Right forelimb (tissue), 1 donor: Measurements from ENCODE around the gene MAGI1.
"Not testable (repeated sequence)": the region's sequence is repeated elsewhere in the genome, so short reads cannot be mapped to it uniquely, and the experiment has no call there.

Source experiments
- DNase-seq: peaks from one replicate; pipeline ENCODE4 v3.0.0-alpha.2; 2018

Gene MAGI1

GRCh38 chr3:65548848-65549625 lies 489.7 kb downstream of the MAGI1 start:
- peak; percentile 63 for DNase-seq

- DNase-seq: no peak
These were observed 493.3 kb downstream of the MAGI1 start for GRCh38 chr3:65545429-65545828.

- DNase-seq: not testable (repeated sequence)
These were observed 495.3 kb downstream of the MAGI1 start for GRCh38 chr3:65543391-65543790.

GRCh38 chr3:65540666-65541065 lies 498.1 kb downstream of the MAGI1 start:
- no peak for DNase-seq

GRCh38 chr3:65539616-65540015 lies 499.1 kb downstream of the MAGI1 start:
- DNase-seq: no peak

- DNase-seq: no peak
These were observed 500.6 kb downstream of the MAGI1 start for GRCh38 chr3:65538101-65538500.

GRCh38 chr3:65537109-65537508 lies 501.6 kb downstream of the MAGI1 start:
- no peak for DNase-seq

- DNase-seq: no peak
These were observed 503.5 kb downstream of the MAGI1 start for GRCh38 chr3:65535260-65535659.

- DNase-seq: no peak
These were observed 503.9 kb downstream of the MAGI1 start for GRCh38 chr3:65534805-65535204.

GRCh38 chr3:65532749-65533148 lies 506.0 kb downstream of the MAGI1 start:
- no peak for DNase-seq

- DNase-seq: no peak
These were observed 506.5 kb downstream of the MAGI1 start for GRCh38 chr3:65532215-65532614.

GRCh38 chr3:65531499-65531898 lies 507.2 kb downstream of the MAGI1 start:
- no peak for DNase-seq

- DNase-seq: no peak
These were observed 512.1 kb downstream of the MAGI1 start for GRCh38 chr3:65526656-65527055.

- no peak for DNase-seq
These were observed 514.1 kb downstream of the MAGI1 start for GRCh38 chr3:65524584-65524983.

GRCh38 chr3:65523878-65524277 lies 514.8 kb downstream of the MAGI1 start:
- DNase-seq: no peak

GRCh38 chr3:65521032-65521431 lies 517.7 kb downstream of the MAGI1 start:
- DNase-seq: no peak

GRCh38 chr3:65516998-65517397 lies 521.7 kb downstream of the MAGI1 start:
- no peak for DNase-seq

GRCh38 chr3:65514317-65514716 lies 524.4 kb downstream of the MAGI1 start:
- DNase-seq: not testable (repeated sequence)

GRCh38 chr3:65509423-65509794 lies 529.3 kb downstream of the MAGI1 start:
- DNase-seq: not testable (repeated sequence)

GRCh38 chr3:65508750-65509422 lies 529.8 kb downstream of the MAGI1 start:
- DNase-seq: no peak

GRCh38 chr3:65507437-65507836 lies 531.3 kb downstream of the MAGI1 start:
- DNase-seq: no peak

GRCh38 chr3:65503776-65504175 lies 534.9 kb downstream of the MAGI1 start:
- no peak for DNase-seq

- no peak for DNase-seq
These were observed 536.2 kb downstream of the MAGI1 start for GRCh38 chr3:65502526-65502925.
